OCI-LY7 (cell line): ENCODE data around the gene AMFR.

Experiments
- EZH2phosphoT487 ChIP-seq: fragments of 200-600 bp; sonication (generic); IDR thresholded peaks from 2 replicates; pipeline ENCODE4 v1.6.1; 2018; ENCODE audit warnings: low read depth, borderline replicate concordance, mild to moderate bottlenecking, mixed run types, antibody characterized with exemption, low read length, moderate library complexity, mixed read lengths
- TF ChIP-seq, protein P1 (sequence below): fragments of 200-600 bp; sonication (generic); conservative IDR thresholded peaks from 2 replicates; pipeline ENCODE4 v1.5.1; 2014; ENCODE audit warnings: mild to moderate bottlenecking, antibody characterized with exemption, low read length, moderate library complexity, mixed read lengths

DNA sequence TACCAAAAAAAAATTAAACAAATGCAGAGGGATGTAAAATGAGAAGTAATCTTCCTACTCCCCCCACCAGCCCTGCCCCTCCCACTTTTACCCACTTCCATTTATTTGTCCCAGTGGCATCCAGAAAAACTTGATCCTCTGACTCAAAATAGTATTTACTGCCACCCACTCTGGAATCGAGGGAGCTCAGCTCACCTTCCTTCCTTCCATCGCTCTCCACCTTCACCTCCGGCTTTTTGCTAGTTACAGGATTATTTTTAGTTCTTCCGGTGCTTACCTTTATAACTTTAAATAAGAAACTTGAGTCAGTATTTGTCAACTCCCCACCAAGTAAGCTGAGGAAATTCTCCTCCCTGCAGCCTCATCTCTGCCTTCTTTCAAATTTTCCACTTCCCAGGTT is 94.9 kb downstream of the AMFR start:
- TF ChIP-seq, protein P1, sequence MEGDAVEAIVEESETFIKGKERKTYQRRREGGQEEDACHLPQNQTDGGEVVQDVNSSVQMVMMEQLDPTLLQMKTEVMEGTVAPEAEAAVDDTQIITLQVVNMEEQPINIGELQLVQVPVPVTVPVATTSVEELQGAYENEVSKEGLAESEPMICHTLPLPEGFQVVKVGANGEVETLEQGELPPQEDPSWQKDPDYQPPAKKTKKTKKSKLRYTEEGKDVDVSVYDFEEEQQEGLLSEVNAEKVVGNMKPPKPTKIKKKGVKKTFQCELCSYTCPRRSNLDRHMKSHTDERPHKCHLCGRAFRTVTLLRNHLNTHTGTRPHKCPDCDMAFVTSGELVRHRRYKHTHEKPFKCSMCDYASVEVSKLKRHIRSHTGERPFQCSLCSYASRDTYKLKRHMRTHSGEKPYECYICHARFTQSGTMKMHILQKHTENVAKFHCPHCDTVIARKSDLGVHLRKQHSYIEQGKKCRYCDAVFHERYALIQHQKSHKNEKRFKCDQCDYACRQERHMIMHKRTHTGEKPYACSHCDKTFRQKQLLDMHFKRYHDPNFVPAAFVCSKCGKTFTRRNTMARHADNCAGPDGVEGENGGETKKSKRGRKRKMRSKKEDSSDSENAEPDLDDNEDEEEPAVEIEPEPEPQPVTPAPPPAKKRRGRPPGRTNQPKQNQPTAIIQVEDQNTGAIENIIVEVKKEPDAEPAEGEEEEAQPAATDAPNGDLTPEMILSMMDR = no peak
- TF ChIP-seq EZH2phosphoT487 = no peak
